ENCODE data around the gene SSR4. TPM values are rescaled to one million over a fixed set of nuclear protein-coding genes. Genes with fewer than 3 reads are reported as not detected.

Gene SSR4
- total RNA-seq, 1 experiment from 2014 or later, result 179 TPM

DNA sequence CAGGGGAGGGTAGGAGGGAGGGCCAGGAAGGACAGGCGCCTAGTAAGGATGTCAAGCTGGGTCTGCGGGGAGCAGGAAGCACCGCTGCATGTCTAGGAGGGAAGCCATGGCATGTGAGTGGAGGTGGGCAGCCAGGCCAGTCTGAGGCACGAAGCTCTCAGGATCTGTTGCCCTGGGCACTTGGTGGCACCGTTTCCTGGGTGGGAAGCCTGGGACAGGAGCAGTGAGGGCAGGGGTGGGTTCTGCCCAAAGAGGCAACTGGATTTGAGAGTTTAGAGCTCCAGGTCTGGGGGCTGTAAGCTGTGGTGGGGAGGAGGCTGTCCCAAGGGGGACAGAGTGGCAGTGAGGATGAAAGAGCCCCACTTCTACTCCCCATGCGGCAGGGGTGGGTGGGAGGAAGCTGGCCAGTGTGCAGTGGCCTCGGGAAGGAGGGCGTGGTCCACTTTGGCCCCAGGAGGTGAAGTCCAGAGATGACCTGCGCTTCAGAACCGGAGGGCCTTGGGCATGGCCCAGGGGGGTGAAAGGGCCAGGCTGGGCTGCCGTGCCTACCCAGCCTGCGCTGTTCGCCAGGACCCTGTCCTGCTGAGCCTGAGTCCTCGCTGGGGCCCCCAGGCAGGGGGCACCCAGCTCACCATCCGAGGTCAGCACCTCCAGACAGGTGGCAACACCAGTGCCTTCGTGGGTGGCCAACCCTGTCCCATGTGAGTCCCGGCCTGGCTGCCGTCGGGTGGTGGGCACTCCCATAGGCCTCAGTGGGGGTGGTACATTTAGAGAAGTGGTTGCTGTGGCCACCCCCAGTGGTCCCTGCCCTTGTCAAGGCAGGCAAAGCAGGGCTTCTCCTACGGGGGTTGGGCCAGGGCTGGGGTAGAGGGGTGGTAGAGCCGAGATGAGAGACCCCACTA lies 21.9 kb upstream of the SSR4 start:
- no peak overlapping the region for H2BK120ac ChIP-seq (ENCODE audit: low read depth, low read length, poor library complexity, severe bottlenecking)
- no peaks in the 10 kb centered on the region for H3K27me3 ChIP-seq (ENCODE audit: insufficient read depth, low read length)
- no peak overlapping the region for H3K4me2 ChIP-seq (ENCODE audit: insufficient read depth, insufficient read length, low read length)
- no peak overlapping the region for H4K5ac ChIP-seq (ENCODE audit: insufficient read length, low read depth, low read length)
- no peaks in the 10 kb centered on the region; the same call in 1 of the 2 replicates for H3K27me3 Mint-ChIP-seq (ENCODE audit: low read depth)
- peaks cover 0 to 2% (median 0%) of the 10 kb centered on the region in 3 experiments; a peak in 1 of 7 replicates for H3K36me3 Mint-ChIP-seq (ENCODE audit: insufficient read depth in 1 of 3, low read depth in 3 of 3)
- no CpG with 5 or more reads among the region's 21 CpGs for WGBS (ENCODE audit: extremely low coverage, insufficient read length, low lambda C conversion rate)
- no peak overlapping the region for H3K23ac ChIP-seq (ENCODE audit: insufficient read length, low read depth, low read length)
- no peaks in the 10 kb centered on the region for H3K4me1 ChIP-seq (ENCODE audit: insufficient read depth, low read length)
- H3K27ac Mint-ChIP-seq, result no peak overlapping the region; a peak in 1 of 7 replicates
- H3K79me2 ChIP-seq (ENCODE audit: insufficient read depth, low read length), result no peaks in the 10 kb centered on the region
- no peak overlapping the region for H2BK5ac ChIP-seq (ENCODE audit: insufficient read length, low read length)
- H2AFZ ChIP-seq (ENCODE audit: low read length), result no peak overlapping the region
- H4K91ac ChIP-seq (ENCODE audit: insufficient read length, low read depth, low read length), result no peak overlapping the region
- H4K20me1 ChIP-seq (ENCODE audit: control insufficient read depth, insufficient read depth, insufficient read length), result no peaks in the 10 kb centered on the region
- no peak overlapping the region for H2BK15ac ChIP-seq (ENCODE audit: low read depth, low read length)
- H3K79me1 ChIP-seq (ENCODE audit: insufficient read depth, low read depth, low read length, poor library complexity, severe bottlenecking), result no peaks in the 10 kb centered on the region
- no peaks in the 10 kb centered on the region for H3K23me2 ChIP-seq (ENCODE audit: insufficient read length, low read depth, low read length, poor library complexity, severe bottlenecking)
- H3K9me3 Mint-ChIP-seq, result peaks cover 25 to 55% of the 10 kb centered on the region in 2 experiments
- H3K14ac ChIP-seq (ENCODE audit: insufficient read depth, low read length), result no peak overlapping the region
- no peak overlapping the region; a peak in 1 of 5 replicates for H3K4me3 Mint-ChIP-seq
- H3K9me3 ChIP-seq (ENCODE audit: control insufficient read depth, low read depth, low read length), result no peaks in the 10 kb centered on the region
- H3K27ac ChIP-seq (ENCODE audit: insufficient read length, low read depth, low read length), result no peak overlapping the region
- H2BK12ac ChIP-seq (ENCODE audit: insufficient read length, low read depth, low read length), result no peak overlapping the region
- no peak overlapping the region for H3K18ac ChIP-seq (ENCODE audit: insufficient read length, low read depth, low read length)
- no peak overlapping the region for H3T11ph ChIP-seq (ENCODE audit: low read length)
- H3K4me1 Mint-ChIP-seq, result no peaks in the 10 kb centered on the region
- no peak overlapping the region for H4K8ac ChIP-seq (replicated peaks; ENCODE audit: insufficient read length, low read depth, low read length)
- H3K4ac ChIP-seq (ENCODE audit: low read depth, low read length), result no peak overlapping the region
- no peak overlapping the region for H3K9ac ChIP-seq (ENCODE audit: extremely low read depth, insufficient read length, low read length)
- TF ChIP-seq, protein P1, sequence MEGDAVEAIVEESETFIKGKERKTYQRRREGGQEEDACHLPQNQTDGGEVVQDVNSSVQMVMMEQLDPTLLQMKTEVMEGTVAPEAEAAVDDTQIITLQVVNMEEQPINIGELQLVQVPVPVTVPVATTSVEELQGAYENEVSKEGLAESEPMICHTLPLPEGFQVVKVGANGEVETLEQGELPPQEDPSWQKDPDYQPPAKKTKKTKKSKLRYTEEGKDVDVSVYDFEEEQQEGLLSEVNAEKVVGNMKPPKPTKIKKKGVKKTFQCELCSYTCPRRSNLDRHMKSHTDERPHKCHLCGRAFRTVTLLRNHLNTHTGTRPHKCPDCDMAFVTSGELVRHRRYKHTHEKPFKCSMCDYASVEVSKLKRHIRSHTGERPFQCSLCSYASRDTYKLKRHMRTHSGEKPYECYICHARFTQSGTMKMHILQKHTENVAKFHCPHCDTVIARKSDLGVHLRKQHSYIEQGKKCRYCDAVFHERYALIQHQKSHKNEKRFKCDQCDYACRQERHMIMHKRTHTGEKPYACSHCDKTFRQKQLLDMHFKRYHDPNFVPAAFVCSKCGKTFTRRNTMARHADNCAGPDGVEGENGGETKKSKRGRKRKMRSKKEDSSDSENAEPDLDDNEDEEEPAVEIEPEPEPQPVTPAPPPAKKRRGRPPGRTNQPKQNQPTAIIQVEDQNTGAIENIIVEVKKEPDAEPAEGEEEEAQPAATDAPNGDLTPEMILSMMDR (conservative IDR thresholded peaks at IDR 0.05), result no peak
- H2AK5ac ChIP-seq (ENCODE audit: insufficient read length, low read length), result no peak overlapping the region
- no peak overlapping the region for H2BK20ac ChIP-seq (ENCODE audit: low read depth, low read length, poor library complexity, severe bottlenecking)
- H3K56ac ChIP-seq (ENCODE audit: insufficient read length, low read depth, low read length), result no peak overlapping the region
- DNase-seq, result no peak

Measured in H9 (cell line).